Progenitor cell of endocrine pancreas (in vitro differentiated cells): ENCODE data around the gene IL31. TPM values are rescaled to one million over a fixed set of nuclear protein-coding genes. Genes with fewer than 3 reads are reported as not detected.
A peak's percentile ranks its signal among the peaks of the same experiment; 100 is the strongest.

Experiments used
- DNase-seq: peaks from one replicate; pipeline ENCODE4 v3.0.0; 2021; ENCODE audit warnings: low spot score; ENCODE audit not compliant: unreplicated experiment
- H3K27ac Mint-ChIP-seq: 2 replicates; pipeline ENCODE4 v1.8.0; 2021; ENCODE audit warnings: mild to moderate bottlenecking, moderate library complexity, mixed read lengths
- H3K27me3 Mint-ChIP-seq: 2 replicates; pipeline ENCODE4 v1.8.0; 2021; ENCODE audit warnings: mixed read lengths
- H3K36me3 Mint-ChIP-seq: 2 replicates; pipeline ENCODE4 v1.8.0; 2022; ENCODE audit warnings: mixed read lengths; ENCODE audit not compliant: insufficient read depth
- H3K4me1 Mint-ChIP-seq: 2 replicates; pipeline ENCODE4 v1.8.0; 2021; ENCODE audit warnings: low read depth, mixed read lengths
- H3K4me3 Mint-ChIP-seq: 2 replicates; pipeline ENCODE4 v1.8.0; 2021; ENCODE audit warnings: low read depth, mild to moderate bottlenecking, moderate library complexity, mixed read lengths
- H3K9me3 Mint-ChIP-seq: 2 replicates; pipeline ENCODE4 v1.8.0; 2021; ENCODE audit warnings: low read depth, mixed read lengths
- total RNA-seq: library from RNA; stranded (reverse); gene quantifications from 2 replicates; pipeline ENCODE4 v1.2.1, GENCODE V29; 2021
- TF ChIP-seq, protein P1 (sequence below): fragments of 200-600 bp; sonication (generic); IDR thresholded peaks from one replicate; pipeline ENCODE4 v1.5.0; 2021; ENCODE audit warnings: antibody characterized with exemption, mild to moderate bottlenecking; ENCODE audit not compliant: unreplicated experiment

The IL31 gene
- total RNA-seq, 1 donor from 2014 or later, result not detected

DNA sequence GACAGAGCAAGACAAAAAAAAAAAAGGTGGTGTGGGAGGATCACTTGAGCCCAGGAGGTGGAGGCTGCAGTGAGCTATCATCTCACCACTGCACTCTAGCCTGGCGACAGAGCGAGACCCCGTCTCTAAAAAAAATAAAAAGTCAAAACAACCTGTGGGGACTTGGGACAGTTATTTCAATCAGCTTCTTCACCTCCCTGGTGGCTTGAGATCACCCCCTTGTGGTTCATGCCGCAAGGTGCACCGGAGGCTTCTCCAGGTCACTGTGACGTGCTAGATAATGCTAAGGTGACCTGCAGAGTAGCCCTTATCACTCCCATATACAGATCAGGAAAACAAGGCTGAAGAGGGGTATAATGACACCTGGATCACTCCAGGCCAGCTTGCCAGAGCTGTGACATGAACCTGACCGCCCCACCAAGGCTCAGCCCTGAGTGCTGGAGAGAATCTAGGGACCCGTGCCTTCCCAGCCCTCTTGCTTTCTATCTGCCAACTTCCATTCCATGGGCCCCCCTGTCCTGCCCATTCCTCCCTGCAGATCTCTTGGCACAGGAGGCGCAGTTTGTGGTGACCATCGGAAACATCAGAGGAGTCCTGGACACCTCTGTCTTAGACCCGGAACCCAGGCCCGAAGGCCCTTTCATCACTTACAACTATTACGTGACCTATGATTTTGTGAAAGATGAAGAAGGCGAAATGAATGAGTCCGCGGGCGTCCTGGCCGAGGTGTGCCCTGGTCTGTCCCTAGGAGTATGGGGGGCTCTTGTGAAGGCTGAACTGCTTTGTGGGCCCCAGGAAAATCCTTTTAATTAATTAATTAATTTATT lies 17.0 kb upstream of the IL31 start:
- Mint-ChIP-seq H3K4me3 (no peak overlapping the region), H3K27ac (no peak overlapping the region), H3K27me3 (peaks cover 3% of the 10 kb centered on the region), H3K9me3 (no peaks in the 10 kb centered on the region), H3K4me1 (no peaks in the 10 kb centered on the region), H3K36me3 (no peaks in the 10 kb centered on the region)
- TF ChIP-seq, protein P1, sequence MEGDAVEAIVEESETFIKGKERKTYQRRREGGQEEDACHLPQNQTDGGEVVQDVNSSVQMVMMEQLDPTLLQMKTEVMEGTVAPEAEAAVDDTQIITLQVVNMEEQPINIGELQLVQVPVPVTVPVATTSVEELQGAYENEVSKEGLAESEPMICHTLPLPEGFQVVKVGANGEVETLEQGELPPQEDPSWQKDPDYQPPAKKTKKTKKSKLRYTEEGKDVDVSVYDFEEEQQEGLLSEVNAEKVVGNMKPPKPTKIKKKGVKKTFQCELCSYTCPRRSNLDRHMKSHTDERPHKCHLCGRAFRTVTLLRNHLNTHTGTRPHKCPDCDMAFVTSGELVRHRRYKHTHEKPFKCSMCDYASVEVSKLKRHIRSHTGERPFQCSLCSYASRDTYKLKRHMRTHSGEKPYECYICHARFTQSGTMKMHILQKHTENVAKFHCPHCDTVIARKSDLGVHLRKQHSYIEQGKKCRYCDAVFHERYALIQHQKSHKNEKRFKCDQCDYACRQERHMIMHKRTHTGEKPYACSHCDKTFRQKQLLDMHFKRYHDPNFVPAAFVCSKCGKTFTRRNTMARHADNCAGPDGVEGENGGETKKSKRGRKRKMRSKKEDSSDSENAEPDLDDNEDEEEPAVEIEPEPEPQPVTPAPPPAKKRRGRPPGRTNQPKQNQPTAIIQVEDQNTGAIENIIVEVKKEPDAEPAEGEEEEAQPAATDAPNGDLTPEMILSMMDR, result peak; percentile 83
- peak; percentile 66 for DNase-seq

DNA sequence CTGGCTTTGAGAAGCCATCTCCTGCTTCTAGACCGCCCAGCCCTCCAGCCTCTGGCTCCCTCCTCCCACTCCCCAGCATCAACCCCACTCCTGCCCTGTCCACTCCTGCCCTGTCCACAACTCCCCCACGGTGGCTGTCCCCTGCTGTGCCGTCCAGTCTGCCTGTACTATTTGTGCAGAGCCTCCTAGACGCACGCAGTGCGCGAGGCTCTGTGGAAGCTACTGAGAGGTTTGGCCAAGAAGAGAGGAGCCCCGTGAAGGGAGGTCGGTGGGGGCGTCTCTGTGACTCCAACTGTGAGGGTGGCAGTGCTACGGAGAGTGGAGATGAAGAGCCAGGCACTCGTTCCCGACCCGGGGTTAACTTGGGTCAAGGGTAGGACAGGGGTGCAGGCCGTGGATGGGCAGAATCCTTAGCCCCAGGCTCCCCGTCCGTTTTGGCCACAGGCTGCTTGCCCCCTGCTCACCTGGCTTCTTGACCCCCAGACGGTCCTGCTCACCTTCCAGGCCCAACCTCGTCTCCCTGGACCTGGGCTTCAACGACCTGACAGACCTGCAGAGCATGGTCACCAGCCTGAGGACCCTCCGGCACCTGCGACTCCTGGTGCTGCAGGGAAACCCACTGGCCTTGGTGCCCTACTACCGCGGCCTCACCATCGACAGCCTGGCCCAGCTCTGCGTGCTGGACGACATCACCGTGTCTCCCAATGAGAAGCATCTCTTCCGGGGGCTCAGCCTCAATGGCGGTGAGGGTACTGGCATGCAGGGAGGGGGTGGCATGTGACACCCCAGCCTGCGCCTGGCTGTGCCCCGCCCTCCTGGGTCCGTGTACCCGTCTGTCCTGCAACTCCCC lies 15.8 kb upstream of the IL31 start:
- no peaks in the 10 kb centered on the region for H3K4me1 Mint-ChIP-seq
- no peak overlapping the region for H3K27ac Mint-ChIP-seq
- DNase-seq, result no peak
- H3K36me3 Mint-ChIP-seq, result no peaks in the 10 kb centered on the region
- peaks cover 5% of the 10 kb centered on the region for H3K27me3 Mint-ChIP-seq
- no peaks in the 10 kb centered on the region for H3K9me3 Mint-ChIP-seq
- TF ChIP-seq, protein P1, result no peak
- H3K4me3 Mint-ChIP-seq, result no peak overlapping the region

DNA sequence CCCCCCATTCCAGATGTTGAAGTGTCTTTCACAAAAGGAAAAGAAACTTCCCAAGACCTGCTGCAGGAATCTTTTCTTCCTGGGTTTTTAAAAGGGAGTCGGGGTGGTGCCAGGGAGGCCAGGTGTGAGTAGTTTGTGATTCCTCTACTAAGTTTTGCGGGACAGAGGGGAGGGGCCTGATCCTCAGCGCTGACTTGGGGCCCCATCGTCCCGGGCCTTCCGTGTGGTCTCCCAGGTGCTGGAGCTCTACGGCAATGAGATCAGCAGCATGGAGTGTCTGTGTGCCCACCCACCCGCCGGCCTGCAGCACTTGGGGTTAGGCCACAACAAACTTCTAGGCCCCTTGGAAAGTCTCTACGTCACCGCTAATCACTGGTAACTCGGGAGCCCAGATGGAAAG lies 13.4 kb upstream of the IL31 start:
- DNase-seq, result no peak
- TF ChIP-seq, protein P1, result no peak
- no peaks in the 10 kb centered on the region for H3K4me1 Mint-ChIP-seq
- no peak overlapping the region for H3K4me3 Mint-ChIP-seq
- no peaks in the 10 kb centered on the region for H3K9me3 Mint-ChIP-seq
- H3K27me3 Mint-ChIP-seq, result peaks cover 7% of the 10 kb centered on the region
- H3K27ac Mint-ChIP-seq, result no peak overlapping the region
- no peaks in the 10 kb centered on the region for H3K36me3 Mint-ChIP-seq

DNA sequence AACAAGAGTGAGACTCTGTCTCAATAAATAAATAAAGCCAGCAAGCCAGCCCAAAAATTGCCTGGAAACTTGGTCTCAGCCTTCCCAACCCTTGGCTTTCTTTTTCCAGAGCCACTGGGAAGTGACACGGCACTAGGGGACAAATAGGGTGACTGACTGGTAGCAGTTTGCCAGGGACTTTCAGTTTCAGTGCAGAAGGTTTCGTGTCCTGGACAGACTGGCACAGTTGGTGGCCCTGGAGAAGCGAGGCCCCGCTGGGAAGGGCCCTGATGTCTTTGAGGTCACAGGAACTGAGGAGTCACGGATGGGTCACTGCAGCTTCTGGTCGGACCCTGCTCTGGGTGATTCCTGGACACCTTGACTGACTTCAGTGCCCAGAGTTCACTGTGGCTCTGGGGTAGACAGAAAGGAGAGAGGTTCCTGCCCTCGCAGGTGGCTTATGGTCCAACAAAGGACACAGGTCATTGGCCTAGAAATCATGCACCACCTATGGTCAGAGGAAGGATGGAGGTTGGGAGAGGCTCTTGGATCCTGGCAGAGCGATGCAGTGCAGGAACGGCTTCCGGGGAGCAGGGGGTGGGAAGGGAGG lies 11.6 kb upstream of the IL31 start:
- Mint-ChIP-seq H3K9me3 (no peaks in the 10 kb centered on the region), H3K27ac (no peak overlapping the region), H3K27me3 (peaks cover 6% of the 10 kb centered on the region), H3K36me3 (no peaks in the 10 kb centered on the region), H3K4me3 (no peak overlapping the region), H3K4me1 (no peaks in the 10 kb centered on the region)
- no peak for DNase-seq
- TF ChIP-seq, protein P1, result no peak

DNA sequence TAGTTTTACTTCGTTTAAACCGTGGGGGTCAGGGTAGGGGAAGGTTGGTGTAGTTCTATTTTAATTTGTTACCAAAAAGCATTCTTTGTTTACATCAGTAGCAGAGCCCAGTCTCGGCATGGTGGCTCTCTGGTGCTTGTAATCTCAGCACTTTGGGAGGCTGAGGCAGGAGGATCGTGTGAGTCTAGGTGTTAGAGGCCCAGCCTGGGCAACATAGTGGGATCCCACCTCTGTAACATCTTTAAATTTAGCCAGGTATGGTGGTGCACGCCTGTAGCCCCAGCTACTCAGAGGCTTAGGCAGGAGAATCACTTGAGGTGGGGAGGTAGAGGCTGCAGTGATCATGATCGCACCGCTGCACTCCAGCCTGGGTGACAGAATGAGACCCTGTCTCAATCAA lies 11.1 kb upstream of the IL31 start:
- no peak for DNase-seq
- Mint-ChIP-seq H3K27me3 (peaks cover 6% of the 10 kb centered on the region), H3K4me3 (no peak overlapping the region), H3K4me1 (no peaks in the 10 kb centered on the region), H3K36me3 (no peaks in the 10 kb centered on the region), H3K27ac (no peak overlapping the region), H3K9me3 (no peaks in the 10 kb centered on the region)
- TF ChIP-seq, protein P1, result no peak
